LNCaP clone FGC (cell line): ENCODE measurements around the gene DAAM2.

Experiments
- DNase-seq: peaks from one replicate; pipeline ENCODE4 v3.0.0-alpha.2; 2011; ENCODE audit warnings: low read depth
- H3K4me3 ChIP-seq: 2 replicates; pipeline ENCODE4 v1.5.1; 2011; ENCODE audit warnings: mild to moderate bottlenecking, low read depth, low read length, control low read depth
- TF ChIP-seq, protein P1 (sequence below): IDR thresholded peaks from 2 replicates; pipeline ENCODE4 v1.5.1; 2012; ENCODE audit warnings: mild to moderate bottlenecking; ENCODE audit not compliant: control insufficient read depth, insufficient read depth; ENCODE audit errors: extremely low read depth

DAAM2 gene

DNA sequence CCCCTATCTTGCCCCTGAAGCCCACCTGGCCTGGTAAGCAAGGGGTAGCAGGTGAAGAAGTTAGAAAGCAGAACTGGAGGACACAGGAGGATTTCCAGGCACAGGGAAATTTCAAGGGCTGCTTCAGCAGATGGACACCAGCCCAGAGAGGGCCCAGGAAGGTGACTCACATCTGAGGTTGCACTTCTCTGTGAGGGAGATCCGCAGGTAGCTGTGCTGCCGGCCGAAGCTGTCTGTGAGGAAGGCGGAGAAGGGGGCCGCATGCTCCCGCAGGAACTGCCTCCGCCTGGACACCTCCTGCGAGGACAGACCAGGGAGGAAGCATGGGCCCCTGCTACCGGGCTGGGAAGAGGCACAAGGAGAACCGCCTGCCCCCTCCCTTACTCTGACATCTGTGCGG, 135.0 kb downstream of the DAAM2 start:
- no peak for DNase-seq
- TF ChIP-seq, protein P1, sequence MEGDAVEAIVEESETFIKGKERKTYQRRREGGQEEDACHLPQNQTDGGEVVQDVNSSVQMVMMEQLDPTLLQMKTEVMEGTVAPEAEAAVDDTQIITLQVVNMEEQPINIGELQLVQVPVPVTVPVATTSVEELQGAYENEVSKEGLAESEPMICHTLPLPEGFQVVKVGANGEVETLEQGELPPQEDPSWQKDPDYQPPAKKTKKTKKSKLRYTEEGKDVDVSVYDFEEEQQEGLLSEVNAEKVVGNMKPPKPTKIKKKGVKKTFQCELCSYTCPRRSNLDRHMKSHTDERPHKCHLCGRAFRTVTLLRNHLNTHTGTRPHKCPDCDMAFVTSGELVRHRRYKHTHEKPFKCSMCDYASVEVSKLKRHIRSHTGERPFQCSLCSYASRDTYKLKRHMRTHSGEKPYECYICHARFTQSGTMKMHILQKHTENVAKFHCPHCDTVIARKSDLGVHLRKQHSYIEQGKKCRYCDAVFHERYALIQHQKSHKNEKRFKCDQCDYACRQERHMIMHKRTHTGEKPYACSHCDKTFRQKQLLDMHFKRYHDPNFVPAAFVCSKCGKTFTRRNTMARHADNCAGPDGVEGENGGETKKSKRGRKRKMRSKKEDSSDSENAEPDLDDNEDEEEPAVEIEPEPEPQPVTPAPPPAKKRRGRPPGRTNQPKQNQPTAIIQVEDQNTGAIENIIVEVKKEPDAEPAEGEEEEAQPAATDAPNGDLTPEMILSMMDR = no peak
- no peak overlapping the region for H3K4me3 ChIP-seq

DNA sequence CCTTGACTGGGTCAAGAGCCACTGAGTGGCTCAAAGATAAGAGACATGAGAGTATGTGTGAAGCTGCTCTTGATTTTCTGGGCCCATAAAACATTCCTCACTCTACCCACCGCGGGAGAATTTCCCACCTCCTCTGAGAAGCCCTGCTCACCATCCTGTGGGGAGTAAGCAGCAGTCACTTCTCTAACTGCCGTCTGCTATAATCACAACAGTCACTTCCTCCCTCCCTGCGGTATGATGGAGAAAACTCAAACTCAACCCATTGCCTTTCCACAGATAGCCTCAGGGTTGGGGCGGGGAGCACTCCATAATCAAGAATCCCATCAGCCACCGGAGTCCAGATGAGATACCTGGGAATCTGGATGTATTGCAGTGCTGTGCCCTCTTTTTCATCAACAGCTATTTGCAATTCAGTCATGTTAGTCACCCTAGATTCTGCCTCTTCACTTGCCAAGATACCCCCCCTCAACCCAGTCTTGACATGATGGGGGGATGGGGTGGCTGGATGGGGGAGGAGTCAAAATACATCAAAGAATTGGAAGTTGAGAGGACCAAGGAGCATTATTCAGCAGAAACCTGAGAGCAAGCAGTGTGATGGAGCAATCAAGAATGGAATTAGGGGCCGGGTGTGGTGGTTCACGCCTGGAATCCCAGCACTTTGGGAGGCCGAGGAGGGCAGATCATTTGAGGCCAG, 137.0 kb downstream of the DAAM2 start:
- TF ChIP-seq, protein P1 = no peak
- H3K4me3 ChIP-seq = no peak overlapping the region
- no peak for DNase-seq

DNA sequence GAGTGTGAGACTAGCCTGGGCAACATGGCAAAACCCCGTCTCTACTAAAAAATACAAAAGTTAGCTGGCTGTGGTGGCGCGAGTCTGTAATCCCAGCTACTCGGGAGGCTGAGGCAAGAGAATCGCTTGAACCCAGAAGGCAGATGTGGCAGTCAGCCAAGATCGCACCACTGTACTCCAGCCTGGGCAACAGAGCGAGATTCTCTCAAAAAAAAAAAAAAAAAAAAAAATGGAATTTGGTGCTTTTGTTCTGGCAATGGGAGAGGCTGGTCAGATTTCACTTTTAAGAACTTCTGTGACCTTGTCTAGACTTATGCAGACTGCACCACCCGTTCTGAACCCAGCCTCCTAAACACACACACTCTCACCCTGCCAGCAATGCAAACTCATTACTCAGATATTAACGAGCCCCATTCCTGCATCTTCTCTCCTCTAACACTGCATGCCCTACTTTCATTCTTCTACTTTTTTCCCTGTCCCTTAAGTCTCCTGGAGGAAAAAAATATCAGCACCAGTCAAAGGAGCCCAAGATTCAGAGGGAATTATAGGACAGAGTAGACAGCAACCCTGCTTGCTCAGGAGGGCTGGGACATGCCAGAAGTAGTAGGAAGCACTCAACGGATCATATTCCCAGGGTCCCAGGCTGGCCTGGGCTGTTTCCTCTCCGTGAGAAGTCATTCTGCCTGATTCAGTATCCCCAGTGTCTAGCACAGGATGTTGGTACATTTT, 137.7 kb downstream of the DAAM2 start:
- peak; percentile 40 for DNase-seq
- TF ChIP-seq, protein P1 = no peak
- no peak overlapping the region for H3K4me3 ChIP-seq

DNA sequence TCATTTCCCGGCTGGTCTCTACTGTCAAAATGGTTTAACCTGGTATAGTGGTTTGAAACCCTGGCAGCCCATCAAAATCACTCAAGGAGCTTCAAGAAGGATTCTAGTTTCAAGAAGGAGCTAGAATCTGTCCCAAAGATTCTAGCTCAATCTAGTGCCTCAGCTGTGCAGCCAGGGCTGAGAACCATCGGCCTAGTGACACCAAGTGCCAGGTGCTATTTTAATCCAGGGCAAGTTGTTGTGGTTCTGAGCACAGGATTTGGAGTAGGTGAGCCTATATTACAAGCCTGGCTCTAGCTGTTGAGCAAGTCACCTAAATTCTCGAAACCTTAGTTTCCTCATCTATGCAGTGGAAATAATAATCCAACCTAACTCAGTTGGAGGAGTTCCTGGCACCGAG, 138.4 kb downstream of the DAAM2 start:
- no peak for DNase-seq
- TF ChIP-seq, protein P1 = no peak

DNA sequence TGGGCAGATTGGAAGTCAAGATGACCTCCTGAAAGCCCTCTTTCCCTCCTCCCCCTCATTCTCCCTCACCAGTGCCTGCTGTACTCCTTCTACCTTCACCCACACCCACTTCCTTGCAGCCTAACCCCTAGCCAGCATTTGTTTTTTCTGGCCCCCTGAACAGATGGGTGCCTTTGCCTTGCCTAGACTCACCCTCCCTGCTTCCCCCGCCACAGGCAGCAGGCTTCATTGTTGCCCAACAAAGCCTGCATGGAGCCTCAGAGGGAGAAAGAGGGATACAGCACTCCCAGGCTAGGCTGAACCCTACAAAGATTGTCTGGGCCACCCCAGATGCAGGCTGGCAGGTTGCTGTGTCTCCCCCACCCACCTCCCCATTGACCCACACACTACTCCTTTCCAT, 139.4 kb downstream of the DAAM2 start:
- no peak for DNase-seq
- TF ChIP-seq, protein P1 = no peak
- H3K4me3 ChIP-seq = no peak overlapping the region

More for the DNA sequence above, 138.4 kb downstream of the DAAM2 start:
- no peak overlapping the region for H3K4me3 ChIP-seq

DNA sequence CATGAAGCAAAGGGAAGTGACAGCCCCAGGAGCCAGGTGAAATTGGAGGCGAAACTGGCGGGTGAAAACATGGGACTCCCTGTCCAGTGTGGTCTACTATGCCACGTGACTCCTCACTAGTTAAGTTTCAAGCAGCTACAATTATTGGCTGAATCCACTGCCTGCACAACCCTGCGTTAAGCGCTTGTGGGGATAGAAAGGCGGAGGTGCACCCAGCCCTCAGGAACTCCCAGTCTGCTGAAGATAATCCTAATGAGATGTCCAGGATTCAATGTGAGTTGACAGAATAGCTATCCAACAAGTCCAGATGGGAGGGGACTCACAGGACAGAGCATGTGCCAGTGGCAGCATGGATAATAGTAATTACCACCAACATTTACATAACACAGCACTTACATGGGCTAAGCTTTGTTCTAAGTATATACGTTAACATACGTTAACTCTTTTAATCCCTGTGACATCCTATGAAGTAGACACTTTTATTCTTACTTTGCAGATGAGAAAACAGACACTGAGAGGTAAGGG, 140.3 kb downstream of the DAAM2 start:
- no peak overlapping the region for H3K4me3 ChIP-seq
- TF ChIP-seq, protein P1 = no peak
- DNase-seq = no peak

DNA sequence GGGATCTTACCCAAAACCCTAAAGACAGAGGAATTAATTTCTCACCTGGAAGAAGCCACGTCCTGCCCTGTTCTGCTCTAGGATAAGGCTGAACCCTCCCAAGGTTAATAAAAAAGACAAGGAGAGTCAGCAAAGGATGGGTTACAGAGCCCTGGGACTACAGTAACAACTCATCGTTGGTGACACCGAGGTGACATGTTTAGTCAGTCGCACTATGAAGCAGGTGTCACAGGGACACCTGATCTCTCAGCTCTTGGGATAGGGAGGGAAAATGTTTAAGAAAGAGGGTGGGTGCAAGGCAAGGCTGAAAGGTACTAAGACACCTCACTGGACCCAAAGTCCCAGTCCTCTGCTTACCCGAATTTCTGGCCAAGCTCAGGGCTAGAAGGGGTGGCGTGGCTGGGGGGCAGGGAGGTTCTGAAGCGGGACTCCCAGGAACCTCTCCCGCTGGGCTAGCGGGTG, 141.5 kb downstream of the DAAM2 start:
- TF ChIP-seq, protein P1 = no peak
- no peak for DNase-seq
- H3K4me3 ChIP-seq = peak overlapping the region; percentile 77
